ENCODE measurements around the gene PGAM4. TPM values are rescaled to one million over a fixed set of nuclear protein-coding genes. Genes with fewer than 3 reads are reported as not detected.
"Not testable (repeated sequence)": the region's sequence is repeated elsewhere in the genome, so short reads cannot be mapped to it uniquely, and the experiment has no call there.

PGAM4 gene
- not detected for total RNA-seq
- long read RNA-seq, result 0 reads

DNA sequence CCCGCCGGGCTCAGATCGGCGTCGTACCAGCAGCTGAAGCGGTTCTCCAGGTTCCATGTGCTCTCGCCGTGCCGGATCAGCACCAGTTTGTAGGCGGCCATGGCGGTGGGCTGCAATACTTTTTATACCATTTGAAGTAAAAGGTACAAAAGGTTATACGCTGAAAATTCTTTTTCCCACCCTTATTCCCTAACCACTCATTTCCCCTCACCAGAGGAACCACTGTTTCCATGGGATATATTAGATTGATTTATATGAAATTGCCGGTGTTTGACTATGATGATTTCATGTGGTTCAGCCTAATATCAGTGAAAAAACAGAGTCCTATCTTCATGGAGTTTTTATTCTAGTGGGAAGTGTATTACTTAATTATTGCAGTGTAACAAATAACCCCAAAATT, at the start of gene PGAM4:
TSS of gene PGAM4 (minus strand) at position 101 of the 400 bp plus-strand sequence. CDS start at position 101, 0 bp downstream.
- intact Hi-C loops (cut with DNase I, micrococcal nuclease), result no loop called here
- DNase-seq (no peak), ATAC-seq (no peak)

GRCh38 chrX:78011846-78012245, 42.4 kb upstream of the PGAM4 start:
- ATAC-seq (no peak), DNase-seq (no peak)
- intact Hi-C loops (cut with DNase I, micrococcal nuclease), result no loop called here

DNA sequence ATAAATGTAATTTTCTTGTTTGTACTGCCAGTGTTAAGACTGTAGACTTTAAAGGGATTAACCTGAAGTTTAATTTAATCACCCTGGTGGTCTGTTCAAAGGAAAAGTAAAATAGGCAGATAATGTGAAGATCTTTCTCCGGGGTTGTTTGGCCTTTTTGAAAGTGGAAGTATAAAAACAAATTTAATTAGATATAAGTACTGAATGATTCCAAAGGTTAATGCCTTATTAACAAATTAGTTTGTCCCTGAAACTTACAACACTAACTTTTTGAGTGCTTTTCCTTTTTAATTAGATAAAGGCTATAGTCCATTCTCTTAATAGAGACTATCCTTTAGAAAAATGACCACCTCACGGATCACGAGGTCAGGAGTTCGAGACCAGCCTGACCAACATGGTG, 10.4 kb upstream of the PGAM4 start:
- intact Hi-C loops (cut with DNase I, micrococcal nuclease), result no loop called here

DNA sequence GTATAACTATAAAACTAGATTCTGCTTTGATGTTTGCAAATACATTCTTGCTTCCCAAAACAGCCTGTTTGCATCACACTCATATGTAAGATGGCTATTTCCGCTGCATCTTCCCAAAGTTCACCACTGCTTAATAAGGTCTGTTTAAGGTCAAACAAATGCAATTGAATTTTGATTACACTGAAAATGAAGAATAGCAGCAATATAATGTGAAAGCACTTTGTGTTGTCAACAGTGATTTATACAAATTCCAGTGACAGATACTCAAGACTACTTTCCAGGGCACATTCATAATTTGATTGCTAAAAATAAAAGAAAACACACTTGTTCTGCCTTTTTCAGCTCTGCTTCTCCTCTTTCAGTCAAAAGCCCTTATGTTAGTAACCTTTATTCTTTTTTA, 8.1 kb upstream of the PGAM4 start:
- DNase-seq (no peak), ATAC-seq (no peak)
- intact Hi-C loops (cut with DNase I, micrococcal nuclease), result no loop called here

More for the DNA sequence above, 10.4 kb upstream of the PGAM4 start:
- ATAC-seq (no peak), DNase-seq (no peak)

DNA sequence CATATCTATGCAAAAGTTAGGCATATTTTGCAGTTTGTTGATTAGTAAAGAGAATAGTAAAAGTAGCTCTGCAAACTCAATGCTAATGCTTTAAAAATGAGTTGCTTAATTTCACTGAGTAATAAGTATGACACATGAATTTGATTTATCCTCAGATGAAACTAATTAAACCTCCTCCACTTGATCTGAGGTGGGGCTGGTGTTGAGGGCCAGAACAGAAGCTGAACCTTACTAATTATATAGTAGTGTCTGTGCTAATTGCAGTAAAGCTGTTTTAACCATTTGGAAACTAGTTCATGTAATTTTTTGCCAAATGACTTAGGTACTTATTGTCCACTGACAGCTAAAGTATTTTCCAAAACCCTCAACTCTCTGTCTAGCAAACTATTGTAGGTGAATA, 7.7 kb upstream of the PGAM4 start:
- DNase-seq (no peak), ATAC-seq (no peak)
- intact Hi-C loops (cut with DNase I, micrococcal nuclease), result no loop called here

DNA sequence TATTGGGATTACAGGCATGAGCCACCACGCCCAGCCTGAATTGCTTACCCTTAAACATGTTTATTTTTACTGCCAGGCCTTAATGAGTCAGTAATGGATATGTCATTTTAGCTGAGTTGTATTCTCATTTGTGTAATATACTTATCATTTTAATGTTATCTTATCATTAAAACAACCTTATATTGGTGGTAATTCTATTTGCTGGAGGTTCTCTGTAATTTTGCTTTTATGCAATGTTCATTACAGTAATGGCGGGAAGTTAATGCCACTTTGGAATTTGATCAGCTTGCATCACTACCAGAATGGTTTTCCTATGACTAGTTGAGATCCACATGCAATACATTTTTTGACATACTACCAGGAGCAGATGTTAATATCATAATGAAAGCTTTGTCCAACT, 6.3 kb upstream of the PGAM4 start:
- no peak for ATAC-seq
- no peak for DNase-seq
- intact Hi-C loops (cut with DNase I, micrococcal nuclease), result no loop called here

DNA sequence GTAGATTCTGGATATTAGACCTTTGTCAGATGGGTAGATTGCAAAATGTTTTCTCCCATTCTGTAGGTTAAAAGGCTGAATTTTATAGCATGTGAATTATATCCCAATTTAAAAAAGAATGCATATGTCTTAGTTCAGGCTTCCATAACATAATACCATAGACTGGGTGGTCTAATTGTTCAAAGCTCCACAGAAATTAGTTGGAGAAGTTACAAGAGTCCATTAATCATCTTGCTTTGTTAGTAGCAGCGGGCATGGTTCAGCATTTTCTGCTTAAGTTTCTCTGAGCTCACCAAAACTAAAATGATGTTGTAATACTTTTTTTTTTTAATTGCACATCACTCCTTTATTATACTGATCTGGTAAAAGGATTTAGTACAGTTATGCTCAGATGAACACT, 1.8 kb downstream of the PGAM4 start:
- DNase-seq, result no peak
- ATAC-seq, result no peak
- intact Hi-C loops (cut with DNase I, micrococcal nuclease), result no loop called here

GRCh38 chrX:77966361-77966760, 3.1 kb downstream of the PGAM4 start:
- ATAC-seq (no peak), DNase-seq (no peak)
- intact Hi-C loops (cut with DNase I, micrococcal nuclease), result no loop called here

GRCh38 chrX:77962068-77962902, 7.2 kb downstream of the PGAM4 start:
- DNase-seq, result no peak
- intact Hi-C loops (cut with DNase I, micrococcal nuclease), result no loop called here
- no peak for ATAC-seq

- intact Hi-C loops (cut with DNase I, micrococcal nuclease), result no loop called here
- no peak for ATAC-seq
Observed at GRCh38 chrX:77961063-77961462, 8.4 kb downstream of the PGAM4 start.

DNA sequence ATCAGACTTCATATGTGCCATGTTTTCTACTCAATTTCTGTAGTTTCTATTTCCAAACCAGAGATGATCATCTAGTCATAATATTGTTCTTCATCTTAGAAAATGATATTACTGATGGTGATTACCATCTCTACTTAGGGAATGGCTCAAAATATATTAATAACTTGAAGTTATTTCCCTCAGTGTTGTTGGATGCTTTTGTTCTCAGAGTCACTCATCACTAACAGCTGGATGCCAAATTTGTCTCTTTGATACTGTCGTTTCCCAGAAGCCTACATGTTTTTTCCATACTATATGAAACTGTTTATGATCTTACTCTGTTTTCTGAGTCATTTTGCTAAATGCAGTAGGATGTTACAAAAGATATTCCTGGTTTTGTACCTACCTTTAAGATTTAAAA, 8.9 kb downstream of the PGAM4 start:
- intact Hi-C loops (cut with DNase I, micrococcal nuclease), result no loop called here
- ATAC-seq (no peak), DNase-seq (no peak)

More at GRCh38 chrX:77961063-77961462, 8.4 kb downstream of the PGAM4 start:
- DNase-seq, result no peak

DNA sequence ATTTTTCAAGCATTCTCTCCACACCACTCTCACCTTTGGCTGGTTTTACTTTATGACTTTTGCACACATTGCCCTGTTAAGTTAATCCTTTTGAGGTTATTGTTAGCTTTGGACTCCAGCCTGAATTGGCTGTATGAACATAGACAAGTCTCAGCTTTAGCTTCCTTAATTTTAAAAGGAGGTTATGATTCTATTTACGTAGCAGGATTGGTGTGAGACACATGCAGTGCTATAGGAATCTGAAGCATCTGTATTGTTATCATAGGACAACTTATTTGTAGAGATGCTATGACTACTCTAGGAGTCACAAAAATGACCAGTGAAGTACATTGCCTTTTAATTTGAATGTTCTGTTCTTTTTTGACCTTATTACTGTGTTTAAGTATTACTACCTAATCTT, 15.7 kb downstream of the PGAM4 start:
- ATAC-seq (peak; percentile 92), DNase-seq (no peak)
- intact Hi-C loops (cut with DNase I, micrococcal nuclease), result no loop called here

- ATAC-seq (peak; percentile 53), DNase-seq (no peak)
- intact Hi-C loops (cut with DNase I, micrococcal nuclease), result no loop called here
Observed at GRCh38 chrX:77953302-77953701, 16.1 kb downstream of the PGAM4 start.

- no peak for DNase-seq
- ATAC-seq, result no peak
- intact Hi-C loops (cut with DNase I, micrococcal nuclease), result no loop called here
Observed at GRCh38 chrX:77952173-77952572, 17.3 kb downstream of the PGAM4 start.

GRCh38 chrX:77949840-77950239, 19.6 kb downstream of the PGAM4 start:
- no peak for DNase-seq
- no peak for ATAC-seq
- intact Hi-C loops (cut with DNase I, micrococcal nuclease), result no loop called here

- intact Hi-C loops (cut with DNase I, micrococcal nuclease), result no loop called here
- ATAC-seq (no peak), DNase-seq (no peak)
Observed at GRCh38 chrX:77946571-77946970, 22.9 kb downstream of the PGAM4 start.

DNA sequence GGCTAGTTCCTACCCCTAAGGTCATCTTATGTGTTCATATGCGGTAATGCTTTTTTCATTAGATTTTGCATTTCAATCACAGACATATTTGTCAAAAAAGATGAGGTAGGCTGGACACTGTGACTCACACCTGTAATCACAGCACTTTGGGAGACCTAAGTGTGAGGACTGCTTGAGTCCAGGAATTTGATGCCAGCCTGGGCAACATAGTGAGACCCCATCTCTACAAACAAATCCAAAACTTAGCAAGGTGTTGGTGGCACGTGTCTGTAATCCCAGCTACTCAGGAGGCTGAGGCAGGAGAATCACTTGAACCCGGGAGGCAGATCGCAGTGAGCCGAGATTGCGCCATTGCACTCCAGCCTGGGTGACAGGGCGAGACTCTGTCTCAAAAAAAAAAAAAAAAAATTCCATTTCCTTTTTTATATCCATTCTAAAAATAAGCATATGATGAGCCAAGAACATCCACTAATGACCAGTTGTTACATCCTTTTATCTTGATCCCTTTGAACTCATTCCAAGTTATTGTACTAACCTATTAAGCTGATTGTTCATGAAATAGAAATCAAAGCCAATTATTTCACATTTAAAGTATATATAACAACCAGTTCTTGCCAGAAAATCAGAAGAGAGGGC, 23.4 kb downstream of the PGAM4 start:
- no peak for DNase-seq

DNA sequence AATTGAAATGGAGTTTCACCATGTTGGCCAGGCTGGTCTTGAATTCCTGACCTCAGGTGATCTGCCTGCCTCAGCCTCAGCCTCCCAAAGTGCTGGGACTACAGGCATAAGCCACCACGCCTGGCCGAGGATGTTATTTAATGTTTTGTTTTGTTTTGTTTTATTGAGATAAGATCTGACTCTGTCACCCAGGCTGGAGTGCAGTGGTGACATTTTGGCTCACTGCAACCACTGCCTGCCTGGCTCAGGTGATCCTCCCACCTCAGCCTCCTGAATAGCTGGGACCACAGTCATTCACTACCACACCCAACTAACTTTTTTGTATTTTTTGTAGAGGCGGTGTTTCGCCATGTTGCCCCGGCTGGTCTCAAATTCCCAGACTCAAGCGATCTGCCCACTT, 24.4 kb downstream of the PGAM4 start:
- intact Hi-C loops (cut with DNase I, micrococcal nuclease); ATAC-seq; DNase-seq: not testable (repeated sequence)

More for the DNA sequence above, 23.4 kb downstream of the PGAM4 start:
- intact Hi-C loops (cut with DNase I, micrococcal nuclease), result no loop called here
- ATAC-seq, result no peak

DNA sequence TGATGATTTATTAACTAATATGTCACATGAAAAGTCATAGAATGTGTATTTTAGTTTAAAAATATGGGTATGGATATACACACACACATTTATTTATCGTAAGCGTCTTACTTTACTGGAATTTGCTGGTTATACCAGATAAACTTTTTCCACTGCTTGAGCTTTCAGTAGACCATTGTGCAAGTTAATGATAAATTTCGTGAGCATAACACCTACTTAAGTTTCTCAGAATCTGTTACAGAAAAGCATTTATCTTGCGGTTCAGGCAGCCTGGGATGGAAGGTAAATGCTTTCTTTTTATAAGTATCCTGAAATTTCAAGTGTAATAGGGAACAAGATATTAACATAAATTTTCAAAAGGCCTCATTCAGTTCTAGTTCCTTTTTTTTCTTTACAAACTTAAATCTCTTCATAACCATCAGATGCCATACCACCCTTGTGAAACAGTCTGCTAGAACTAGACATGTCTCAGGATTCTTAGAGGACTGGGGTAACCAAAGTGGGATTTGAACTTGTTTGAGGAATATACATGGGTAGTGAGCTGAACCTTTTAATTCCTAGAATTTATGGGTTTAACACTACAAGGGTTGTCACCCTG, 31.3 kb downstream of the PGAM4 start:
- ATAC-seq (no peak), DNase-seq (no peak)

DNA sequence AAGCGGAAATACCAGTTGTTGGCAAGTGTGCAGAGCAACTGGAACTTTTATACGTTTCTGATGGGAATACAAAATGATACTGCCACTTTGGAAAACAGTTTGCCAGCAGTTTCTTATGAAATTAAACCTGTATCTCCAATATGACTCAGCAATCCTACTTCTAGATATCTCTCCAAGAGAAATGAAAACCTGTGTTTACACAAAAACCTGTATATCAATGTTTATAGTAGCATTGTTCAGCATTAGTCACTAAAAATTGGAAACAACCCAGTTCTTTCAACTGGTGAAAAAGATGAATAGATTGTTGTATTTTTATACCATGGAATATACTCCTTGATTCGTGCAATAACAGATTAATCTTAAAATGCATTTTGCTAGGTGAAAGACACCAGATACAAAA, 32.1 kb downstream of the PGAM4 start:
- DNase-seq (no peak), ATAC-seq (peak; percentile 58)
- intact Hi-C loops (cut with DNase I, micrococcal nuclease), result no loop called here

More for the DNA sequence above, 31.3 kb downstream of the PGAM4 start:
- intact Hi-C loops (cut with DNase I, micrococcal nuclease), result no loop called here
